HG03575 (cell line): ENCODE data around the gene QSOX1.

ENCODE experiments used
- ATAC-seq: cut with Tn5 transposase; IDR thresholded peaks from one replicate; pipeline ENCODE4 v1.9.1; 2021; ENCODE audit not compliant: unreplicated experiment, insufficient number of reproducible peaks, low FRiP score; ENCODE audit errors: extremely low read depth

QSOX1 gene

DNA sequence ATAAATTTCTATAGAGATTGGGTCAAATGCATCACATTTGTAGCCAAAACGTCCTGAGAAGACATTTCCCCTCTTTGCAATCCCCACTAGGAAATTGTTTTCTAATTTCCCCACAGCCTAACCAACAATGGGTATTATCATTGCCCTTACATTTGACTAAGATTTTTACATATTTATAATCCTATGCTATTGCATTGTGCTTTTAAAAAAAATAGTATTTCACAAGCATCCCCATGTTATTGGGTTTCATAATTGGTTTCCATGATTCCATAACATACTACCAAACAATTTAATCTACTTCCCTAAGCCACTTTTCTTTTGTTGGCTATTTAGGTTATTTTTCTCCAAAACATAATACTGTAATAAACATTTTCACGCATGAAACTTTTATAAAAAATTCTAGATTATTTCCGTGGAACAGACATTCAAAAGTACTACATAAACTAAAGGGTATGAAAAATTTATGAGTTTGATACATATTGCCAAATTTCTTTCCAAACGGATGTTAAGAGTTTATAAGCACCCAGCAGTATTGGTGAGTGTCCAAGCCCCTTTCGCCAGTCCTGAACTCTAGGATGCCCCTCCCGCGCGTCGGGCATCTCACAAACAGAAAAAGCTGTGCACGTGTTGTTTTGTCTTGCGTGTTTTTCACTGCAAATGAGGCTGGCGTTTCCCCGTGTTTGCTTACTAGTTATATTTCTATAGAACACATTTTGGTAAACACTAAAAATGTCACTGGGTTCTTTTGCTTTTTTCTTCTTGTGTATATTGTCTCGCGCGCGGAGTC is 73.4 kb downstream of the QSOX1 start:
- ATAC-seq, result no peak

DNA sequence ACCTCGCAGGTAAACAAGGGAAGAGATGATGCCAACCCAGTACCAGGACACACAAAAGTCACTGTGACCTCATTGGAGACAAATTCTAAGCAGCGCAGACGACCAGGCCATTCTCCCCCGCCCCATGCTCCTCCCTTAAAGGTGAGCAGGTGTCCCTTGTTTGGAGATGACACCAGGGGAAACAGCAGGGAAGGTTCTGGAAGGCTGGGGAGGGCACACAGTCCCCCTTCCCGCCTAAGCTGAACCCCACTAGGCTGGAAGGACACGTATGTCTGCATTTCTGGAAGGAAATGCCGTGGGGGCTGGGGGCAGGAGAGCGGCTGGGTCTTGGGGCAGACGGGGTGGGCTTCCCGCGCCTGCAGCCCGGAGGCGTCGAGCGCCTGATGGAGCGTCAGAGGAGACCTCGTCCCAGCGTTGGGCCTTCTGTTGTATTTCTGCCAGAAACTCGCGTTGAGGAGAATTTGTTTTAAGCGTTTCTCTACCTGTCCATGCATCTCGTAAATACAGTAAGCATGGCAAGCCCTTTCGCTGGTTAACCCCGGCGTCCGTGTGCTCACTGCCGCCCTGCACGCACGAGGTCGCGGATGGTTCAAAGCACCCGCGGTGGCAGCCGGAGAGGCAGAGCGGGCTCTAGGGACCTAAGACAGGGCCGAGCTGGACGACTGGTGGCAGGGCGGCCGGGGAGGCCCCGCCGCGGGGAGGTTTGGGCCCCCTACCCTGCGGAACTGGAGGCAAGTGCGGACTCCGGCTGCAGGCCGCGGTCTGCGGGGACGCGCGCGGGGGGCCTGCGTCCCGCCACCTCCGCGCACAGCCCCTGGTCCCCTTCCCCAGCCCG is 74.2 kb downstream of the QSOX1 start:
- ATAC-seq, result no peak

- ATAC-seq, result no peak
Observed at GRCh38 chr1:180229483-180230415, 75.1 kb downstream of the QSOX1 start, which contains the start of gene LHX4. TSS of gene LHX4 (plus strand) at chr1:180230264. CDS start at chr1:180230530, 266 bp downstream.

DNA sequence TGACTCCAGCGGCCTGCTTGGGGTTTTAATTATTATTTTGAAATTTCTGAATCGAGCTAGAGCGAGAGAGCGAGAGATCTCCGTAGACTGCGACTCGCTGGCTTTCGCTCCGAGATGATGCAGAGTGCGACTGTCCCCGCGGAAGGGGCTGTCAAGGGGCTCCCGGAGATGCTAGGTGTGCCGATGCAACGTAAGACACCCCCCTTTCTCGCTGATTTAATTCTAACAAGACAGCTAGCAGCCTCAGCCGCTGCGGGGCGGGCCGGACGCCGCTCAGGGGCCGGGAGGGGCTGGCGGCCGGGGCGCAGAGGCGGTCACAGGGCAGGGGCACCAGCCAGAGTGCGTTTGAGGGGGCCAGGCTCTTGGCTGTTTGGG is 75.7 kb downstream of the QSOX1 start:
- ATAC-seq, result no peak

DNA sequence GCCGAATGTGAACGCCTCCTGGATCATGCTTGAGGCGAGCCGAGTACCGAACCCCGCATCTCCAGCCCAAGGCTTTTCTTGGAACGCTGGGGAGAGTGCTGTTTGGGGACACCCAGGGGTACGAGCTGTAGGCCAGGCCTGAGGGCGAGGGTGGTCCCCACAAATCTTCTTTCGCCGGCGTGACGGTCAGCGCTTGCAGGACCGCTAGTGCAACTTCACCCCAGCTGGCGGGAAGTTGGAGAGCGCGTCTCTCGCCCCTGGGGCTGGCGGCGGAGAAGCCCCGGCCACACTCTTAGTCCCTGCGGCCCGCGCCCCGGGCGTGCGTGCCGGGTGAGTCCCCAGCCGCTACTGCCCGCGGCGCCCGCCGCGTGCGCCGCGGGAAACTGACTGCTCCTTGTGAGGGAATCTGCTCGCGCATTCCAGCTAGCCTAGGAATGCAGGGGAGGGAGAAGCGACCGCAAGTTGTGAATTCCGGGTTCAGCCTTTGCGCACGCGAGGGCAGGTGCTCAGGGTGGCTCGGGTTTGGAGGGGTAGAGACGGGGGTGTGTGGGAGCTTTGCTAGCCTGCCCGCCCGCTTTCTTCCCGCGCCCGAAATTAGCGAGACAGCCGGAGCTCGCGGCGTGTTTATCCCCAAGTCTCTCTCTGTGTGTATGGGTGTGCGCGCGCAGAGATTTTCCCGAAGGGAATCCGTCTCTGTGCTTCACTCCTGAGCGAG is 76.3 kb downstream of the QSOX1 start:
- ATAC-seq, result no peak

GRCh38 chr1:180231506-180231921 is 76.8 kb downstream of the QSOX1 start:
- ATAC-seq, result no peak

- no peak for ATAC-seq
Observed at GRCh38 chr1:180231936-180232335, 77.3 kb downstream of the QSOX1 start.

GRCh38 chr1:180232521-180233043 is 77.9 kb downstream of the QSOX1 start:
- no peak for ATAC-seq

DNA sequence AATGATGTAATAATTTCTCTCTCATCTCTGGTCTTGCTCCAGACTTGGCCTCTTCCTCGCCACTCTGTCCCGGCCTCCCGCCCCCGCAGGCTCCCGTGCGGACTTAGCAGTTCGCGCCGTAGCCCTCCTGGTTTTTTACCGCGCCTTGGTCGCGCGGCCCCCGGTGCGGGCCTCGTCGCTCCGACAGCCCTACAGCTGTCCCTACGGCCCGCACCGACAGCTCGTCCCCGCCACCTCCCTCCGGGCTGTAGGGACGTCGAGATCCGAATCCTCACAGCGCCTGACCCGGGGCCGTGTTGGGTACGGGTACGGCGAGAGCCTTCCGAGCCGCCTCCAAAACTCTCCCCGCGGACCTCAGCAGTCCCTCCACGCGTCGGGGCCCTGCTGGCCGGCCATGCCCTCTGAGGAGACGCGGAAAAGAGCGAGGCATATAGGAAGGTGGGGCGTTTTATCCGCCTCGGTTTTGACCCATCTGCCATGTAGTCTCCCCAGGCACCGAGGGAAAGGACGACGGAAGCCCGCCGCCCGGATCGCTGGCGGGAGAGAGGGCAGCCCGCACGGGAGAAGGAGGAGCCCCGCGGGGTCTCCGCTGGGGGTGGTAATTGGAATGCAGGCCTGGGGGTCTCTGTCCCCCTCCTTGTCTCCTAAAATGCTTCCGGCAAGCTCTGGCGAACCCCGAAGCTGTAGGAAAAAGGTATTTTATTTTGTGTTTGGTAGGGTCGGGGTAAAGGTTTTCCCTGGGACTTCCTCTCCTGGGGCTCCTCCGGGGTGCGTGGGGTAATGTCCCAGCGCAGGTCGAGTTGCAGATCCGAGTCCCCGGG is 78.7 kb downstream of the QSOX1 start:
- no peak for ATAC-seq

DNA sequence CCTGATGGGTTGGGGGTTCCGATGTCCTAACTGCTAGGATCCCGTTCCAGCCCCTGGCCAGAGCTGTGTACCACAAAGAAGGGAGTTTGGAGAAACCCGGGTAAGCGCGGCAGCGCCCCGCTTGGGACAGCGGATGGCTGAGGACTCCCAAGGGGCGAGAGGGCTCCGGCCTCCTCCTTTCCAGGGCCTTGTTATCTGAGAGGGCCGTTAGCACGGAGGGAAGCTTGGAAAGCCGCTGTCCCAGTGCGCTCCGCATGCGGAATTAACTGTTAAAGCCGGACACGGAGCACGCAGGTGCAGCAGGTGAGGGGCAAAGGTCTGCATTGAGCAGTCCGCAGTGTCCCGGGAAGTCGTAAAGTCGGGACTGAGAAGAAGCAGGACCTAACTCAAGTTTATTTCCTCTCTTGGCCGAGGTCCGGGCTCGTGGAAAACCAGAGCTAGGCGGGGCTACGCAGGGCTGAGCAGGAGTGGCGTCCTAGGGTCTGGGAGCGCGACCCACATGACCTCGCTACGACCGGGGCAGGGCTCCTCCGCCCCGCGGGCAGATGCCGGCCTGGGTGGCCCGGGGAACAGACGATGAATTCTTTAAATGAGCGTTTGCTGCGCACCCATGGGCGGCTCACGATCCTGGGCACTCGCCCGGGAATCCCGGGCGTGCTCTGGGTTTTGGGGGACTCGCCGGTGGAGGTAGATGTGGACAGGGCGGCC is 79.9 kb downstream of the QSOX1 start:
- no peak for ATAC-seq

DNA sequence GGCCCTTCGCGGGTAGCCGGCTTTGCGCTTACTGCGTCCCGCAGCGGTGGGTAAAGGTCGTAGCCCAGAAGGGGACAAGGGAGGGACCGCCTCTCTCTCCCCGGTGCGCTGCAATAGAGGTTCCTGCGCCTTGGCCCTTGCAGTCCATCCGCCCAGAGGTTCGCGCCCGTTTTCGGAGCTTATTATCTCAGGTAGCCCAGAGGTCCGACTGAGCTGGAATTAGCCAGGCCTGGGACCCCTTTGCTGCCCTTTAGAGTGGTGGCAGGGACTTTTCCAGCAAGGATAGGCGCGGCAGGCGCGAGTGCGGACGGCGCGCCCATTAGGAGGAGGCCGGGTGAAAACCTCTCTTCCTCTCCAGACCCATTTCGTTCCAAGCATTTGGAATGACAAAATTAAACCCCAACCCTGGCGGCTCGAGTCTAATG is 80.4 kb downstream of the QSOX1 start:
- no peak for ATAC-seq

GRCh38 chr1:180235502-180236239 is 81.0 kb downstream of the QSOX1 start:
- ATAC-seq, result no peak

GRCh38 chr1:180236698-180237509 is 82.2 kb downstream of the QSOX1 start:
- ATAC-seq, result no peak

- ATAC-seq, result no peak
Observed at GRCh38 chr1:180237869-180238476, 83.3 kb downstream of the QSOX1 start.

DNA sequence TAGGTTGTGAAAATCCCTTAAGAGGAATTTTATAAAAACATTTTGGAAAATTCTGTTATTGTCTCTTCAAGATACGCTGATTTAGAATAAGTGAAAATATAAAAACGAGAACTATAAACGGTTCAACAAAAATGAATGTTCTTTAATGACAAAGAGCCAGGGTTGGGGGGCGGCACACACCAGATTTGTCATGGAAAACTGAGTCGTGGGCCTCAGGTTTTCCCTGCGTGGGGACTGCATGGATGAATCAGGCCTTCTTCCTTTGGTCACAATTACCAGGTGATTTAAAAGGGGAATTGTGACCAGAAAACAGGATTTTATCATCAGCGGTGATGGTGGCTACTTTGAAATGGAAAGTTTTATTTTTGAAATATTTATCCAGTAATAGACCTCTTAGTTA is 84.0 kb downstream of the QSOX1 start:
- ATAC-seq, result no peak
